GM12892 (cell line): Measurements from ENCODE around the gene GSG1L.

Source experiments
- POLR2A ChIP-seq: IDR thresholded peaks from 2 replicates; pipeline ENCODE4 v1.6.1; 2011; ENCODE audit warnings: low read depth, low read length, control low read depth
- POLR2AphosphoS5 ChIP-seq: IDR thresholded peaks from 2 replicates; pipeline ENCODE4 v1.6.1; 2011; ENCODE audit warnings: low read depth, low read length, control low read depth

GRCh38 chr16:27935076-27935475 is 128.4 kb downstream of the GSG1L start:
- TF ChIP-seq POLR2AphosphoS5 (no peak), POLR2A (no peak)
